ENCODE results near the gene RNF32. TPM values are rescaled to one million over a fixed set of nuclear protein-coding genes. Genes with fewer than 3 reads are reported as not detected.
"Not testable (repeated sequence)": the region's sequence is repeated elsewhere in the genome, so short reads cannot be mapped to it uniquely, and the experiment has no call there.

RNF32 gene
- total RNA-seq, 2 donors from 2014 or later: not detected

- Histone ChIP-seq H3K9me3 (no peaks in the 10 kb centered on the region), H3K27me3 (replicated peaks; ENCODE audit: insufficient read depth) (no peaks in the 10 kb centered on the region), H3K4me1 (ENCODE audit: control insufficient read depth in 1 of 2, low read depth in 2 of 2) (no peaks in the 10 kb centered on the region), H3K4me3 (no peak overlapping the region), H3K27ac (no peak overlapping the region), H3K36me3 (peaks cover 4% of the 10 kb centered on the region)
- DNase-seq (ENCODE audit: low spot score): no peak
- ATAC-seq (ENCODE audit: insufficient number of reproducible peaks, low FRiP score, low read depth): no peak
- TF ChIP-seq, protein P1, sequence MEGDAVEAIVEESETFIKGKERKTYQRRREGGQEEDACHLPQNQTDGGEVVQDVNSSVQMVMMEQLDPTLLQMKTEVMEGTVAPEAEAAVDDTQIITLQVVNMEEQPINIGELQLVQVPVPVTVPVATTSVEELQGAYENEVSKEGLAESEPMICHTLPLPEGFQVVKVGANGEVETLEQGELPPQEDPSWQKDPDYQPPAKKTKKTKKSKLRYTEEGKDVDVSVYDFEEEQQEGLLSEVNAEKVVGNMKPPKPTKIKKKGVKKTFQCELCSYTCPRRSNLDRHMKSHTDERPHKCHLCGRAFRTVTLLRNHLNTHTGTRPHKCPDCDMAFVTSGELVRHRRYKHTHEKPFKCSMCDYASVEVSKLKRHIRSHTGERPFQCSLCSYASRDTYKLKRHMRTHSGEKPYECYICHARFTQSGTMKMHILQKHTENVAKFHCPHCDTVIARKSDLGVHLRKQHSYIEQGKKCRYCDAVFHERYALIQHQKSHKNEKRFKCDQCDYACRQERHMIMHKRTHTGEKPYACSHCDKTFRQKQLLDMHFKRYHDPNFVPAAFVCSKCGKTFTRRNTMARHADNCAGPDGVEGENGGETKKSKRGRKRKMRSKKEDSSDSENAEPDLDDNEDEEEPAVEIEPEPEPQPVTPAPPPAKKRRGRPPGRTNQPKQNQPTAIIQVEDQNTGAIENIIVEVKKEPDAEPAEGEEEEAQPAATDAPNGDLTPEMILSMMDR (IDR thresholded peaks at IDR 0.05): no peak
Observed at GRCh38 chr7:156684661-156685060, 44.1 kb downstream of the RNF32 start.

- H3K4me1 ChIP-seq (ENCODE audit: control insufficient read depth in 1 of 2, low read depth in 2 of 2): no peaks in the 10 kb centered on the region
- no peak for DNase-seq (ENCODE audit: low spot score)
- TF ChIP-seq, protein P1 (IDR thresholded peaks at IDR 0.05): no peak
- no peaks in the 10 kb centered on the region for H3K36me3 ChIP-seq
- no peak overlapping the region for H3K27ac ChIP-seq
- no peak for ATAC-seq (ENCODE audit: insufficient number of reproducible peaks, low FRiP score, low read depth)
- H3K4me3 ChIP-seq: no peak overlapping the region
- no peaks in the 10 kb centered on the region for H3K27me3 ChIP-seq (replicated peaks; ENCODE audit: insufficient read depth)
- H3K9me3 ChIP-seq: peaks cover under 1% of the 10 kb centered on the region
Observed at GRCh38 chr7:156691764-156692163, 51.2 kb downstream of the RNF32 start.

GRCh38 chr7:156692849-156693248 lies 52.3 kb downstream of the RNF32 start:
- no peak for DNase-seq (ENCODE audit: low spot score)
- ATAC-seq (ENCODE audit: insufficient number of reproducible peaks, low FRiP score, low read depth): no peak
- Histone ChIP-seq H3K4me3 (no peak overlapping the region), H3K27me3 (replicated peaks; ENCODE audit: insufficient read depth) (no peaks in the 10 kb centered on the region), H3K27ac (no peak overlapping the region), H3K36me3 (no peaks in the 10 kb centered on the region), H3K4me1 (ENCODE audit: control insufficient read depth in 1 of 2, low read depth in 2 of 2) (no peaks in the 10 kb centered on the region), H3K9me3 (peaks cover 11% of the 10 kb centered on the region)
- TF ChIP-seq, protein P1 (IDR thresholded peaks at IDR 0.05): no peak

DNA sequence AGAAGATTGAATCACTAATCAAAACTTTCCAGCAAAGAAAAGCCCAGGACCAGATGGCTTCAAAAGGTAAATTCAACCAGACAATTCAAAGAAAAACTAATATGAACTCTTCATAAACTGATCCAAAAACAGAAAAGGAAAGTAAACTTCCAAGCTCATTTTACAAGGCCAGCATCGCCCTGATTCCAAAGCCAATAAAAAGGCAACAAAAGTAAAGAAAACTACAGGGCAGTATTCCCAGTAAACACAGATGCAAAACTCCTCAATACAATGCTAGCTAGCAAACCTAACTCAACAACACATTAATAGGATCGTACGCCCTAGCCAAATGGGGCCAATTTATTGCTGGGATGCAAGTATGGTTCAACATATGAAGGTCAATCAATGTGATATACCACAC lies 53.1 kb downstream of the RNF32 start:
- ATAC-seq (ENCODE audit: insufficient number of reproducible peaks, low FRiP score, low read depth) (no peak), DNase-seq (ENCODE audit: low spot score) (no peak)
- H3K27me3 ChIP-seq (replicated peaks; ENCODE audit: insufficient read depth): no peaks in the 10 kb centered on the region
- no peaks in the 10 kb centered on the region for H3K4me1 ChIP-seq (ENCODE audit: control insufficient read depth in 1 of 2, low read depth in 2 of 2)
- H3K27ac ChIP-seq: no peak overlapping the region
- TF ChIP-seq, protein P1 (IDR thresholded peaks at IDR 0.05): no peak
- H3K4me3 ChIP-seq: no peak overlapping the region
- no peaks in the 10 kb centered on the region for H3K36me3 ChIP-seq
- H3K9me3 ChIP-seq: peaks cover 15% of the 10 kb centered on the region

GRCh38 chr7:156697283-156697682 lies 56.7 kb downstream of the RNF32 start:
- peaks cover 15% of the 10 kb centered on the region for H3K9me3 ChIP-seq
- not testable (repeated sequence) for H3K27ac ChIP-seq; DNase-seq (ENCODE audit: low spot score); H3K36me3 ChIP-seq; H3K4me3 ChIP-seq; H3K4me1 ChIP-seq (ENCODE audit: control insufficient read depth in 1 of 2, low read depth in 2 of 2); ATAC-seq (ENCODE audit: insufficient number of reproducible peaks, low FRiP score, low read depth); H3K27me3 ChIP-seq (replicated peaks; ENCODE audit: insufficient read depth)

- not testable (repeated sequence) for ATAC-seq (ENCODE audit: insufficient number of reproducible peaks, low FRiP score, low read depth); DNase-seq (ENCODE audit: low spot score); H3K27ac ChIP-seq; H3K4me3 ChIP-seq; H3K27me3 ChIP-seq (replicated peaks; ENCODE audit: insufficient read depth); H3K4me1 ChIP-seq (ENCODE audit: control insufficient read depth in 1 of 2, low read depth in 2 of 2); H3K36me3 ChIP-seq
- peaks cover 15% of the 10 kb centered on the region for H3K9me3 ChIP-seq
Observed at GRCh38 chr7:156698512-156698911, 57.9 kb downstream of the RNF32 start.

GRCh38 chr7:156701787-156702186 lies 61.2 kb downstream of the RNF32 start:
- DNase-seq (ENCODE audit: low spot score); H3K4me3 ChIP-seq; H3K36me3 ChIP-seq; H3K27me3 ChIP-seq (replicated peaks; ENCODE audit: insufficient read depth); ATAC-seq (ENCODE audit: insufficient number of reproducible peaks, low FRiP score, low read depth); H3K4me1 ChIP-seq (ENCODE audit: control insufficient read depth in 1 of 2, low read depth in 2 of 2); H3K27ac ChIP-seq: not testable (repeated sequence)
- peaks cover 14% of the 10 kb centered on the region for H3K9me3 ChIP-seq
